OCI-LY7 (cell line): ENCODE data around the gene GIPC3. TPM values are rescaled to one million over a fixed set of nuclear protein-coding genes. Genes with fewer than 3 reads are reported as not detected.

ENCODE experiments used
- BruUV-seq: library from RNA; stranded (reverse); fragments of 400-500 nt; replicated peaks from 2 replicates; lab custom pipeline; 2021; lab: Mats Ljungman, UMichigan
- CTCF ChIA-PET: fragments of 300-600 bp; sonication (Branson Sonifier 250); formaldehyde crosslinking; loops from one replicate; lab custom pipeline; 2022; ENCODE audit warnings: antibody characterized with exemption; ENCODE audit not compliant: unreplicated experiment; lab: Charles Lee
- POLR2A ChIA-PET: fragments of 300-600 bp; sonication (Branson Sonifier 250); formaldehyde crosslinking; loops from one replicate; lab custom pipeline; 2022; ENCODE audit warnings: antibody characterized with exemption; lab: Charles Lee
- DNase-seq: peaks from one replicate; pipeline ENCODE4 v3.0.0-alpha.2; 2015; ENCODE audit warnings: low spot score
- H2AFZ ChIP-seq: fragments of 200-600 bp; sonication (generic), shearing (Covaris generic); 2 replicates; pipeline ENCODE4 v1.6.1; 2014; ENCODE audit warnings: mild to moderate bottlenecking, antibody characterized with exemption, low read length, moderate library complexity
- H3K27ac ChIP-seq: fragments of 200-600 bp; sonication (generic); 2 replicates; pipeline ENCODE4 v1.5.1; 2014; ENCODE audit warnings: mixed run types, low read depth, mild to moderate bottlenecking, moderate library complexity, low read length, inconsistent platforms; ENCODE audit not compliant: poor library complexity, severe bottlenecking
- H3K36me3 ChIP-seq: fragments of 200-600 bp; sonication (generic); 2 replicates; pipeline ENCODE4 v1.6.1; 2014; ENCODE audit warnings: mild to moderate bottlenecking, antibody characterized with exemption, low read length, moderate library complexity, mixed read lengths; ENCODE audit not compliant: insufficient read depth
- H3K4me1 ChIP-seq: fragments of 200-600 bp; sonication (generic); 2 replicates; pipeline ENCODE4 v1.5.1; 2014; ENCODE audit warnings: mild to moderate bottlenecking, low read length; ENCODE audit not compliant: insufficient read depth, poor library complexity, severe bottlenecking
- H3K4me2 ChIP-seq: fragments of 200-600 bp; sonication (generic); 2 replicates; pipeline ENCODE4 v1.6.1; 2014; ENCODE audit warnings: mild to moderate bottlenecking, low read length
- H3K4me3 ChIP-seq: fragments of 200-600 bp; sonication (generic); 2 replicates; pipeline ENCODE4 v1.5.1; 2014; ENCODE audit warnings: mild to moderate bottlenecking, low read depth, low read length; ENCODE audit not compliant: poor library complexity, severe bottlenecking
- H3K79me2 ChIP-seq: fragments of 200-600 bp; sonication (generic); 2 replicates; pipeline ENCODE4 v1.6.1; 2016; ENCODE audit warnings: low read depth, mild to moderate bottlenecking, low read length, moderate library complexity, mixed read lengths; ENCODE audit not compliant: insufficient read depth
- H3K9me2 ChIP-seq: fragments of 200-600 bp; sonication (generic); 2 replicates; pipeline ENCODE4 v1.6.1; 2016; ENCODE audit warnings: mild to moderate bottlenecking, low read length, mixed read lengths; ENCODE audit not compliant: insufficient read depth
- H3K9me3 ChIP-seq: fragments of 200-600 bp; sonication (generic); 2 replicates; pipeline ENCODE4 v1.6.1; 2014; ENCODE audit warnings: mild to moderate bottlenecking, mixed run types, low read length, mixed read lengths
- H4K20me1 ChIP-seq: fragments of 200-600 bp; sonication (generic); 2 replicates; pipeline ENCODE4 v1.6.1; 2014; ENCODE audit warnings: mild to moderate bottlenecking, antibody characterized with exemption, low read length, moderate library complexity, mixed read lengths; ENCODE audit not compliant: insufficient read depth
- EZH2phosphoT487 ChIP-seq: fragments of 200-600 bp; sonication (generic); IDR thresholded peaks from 2 replicates; pipeline ENCODE4 v1.6.1; 2018; ENCODE audit warnings: low read depth, borderline replicate concordance, mild to moderate bottlenecking, mixed run types, antibody characterized with exemption, low read length, moderate library complexity, mixed read lengths
- intact Hi-C: fragments of 100-400 bp; cut with micrococcal nuclease; formaldehyde crosslinking; loops from one replicate; pipeline ENCODE4 v1.10.0; 2022; ENCODE audit not compliant: unreplicated experiment
- total RNA-seq, 2 experiments: library from RNA; depleted of rRNA in 1 of 2; stranded (reverse); fragments of >200 nt in 1 of 2; shearing (Covaris generic) in 1 of 2; gene quantifications; 2 replicates each; pipeline ENCODE4 v1.2.3, GENCODE V29; 2014 to 2022
- TF ChIP-seq, protein P1 (sequence below): fragments of 200-600 bp; sonication (generic); conservative IDR thresholded peaks from 2 replicates; pipeline ENCODE4 v1.5.1; 2014; ENCODE audit warnings: mild to moderate bottlenecking, antibody characterized with exemption, low read length, moderate library complexity, mixed read lengths

GIPC3 gene
- total RNA-seq, 2 experiments from 2014 or later, result not detected

DNA sequence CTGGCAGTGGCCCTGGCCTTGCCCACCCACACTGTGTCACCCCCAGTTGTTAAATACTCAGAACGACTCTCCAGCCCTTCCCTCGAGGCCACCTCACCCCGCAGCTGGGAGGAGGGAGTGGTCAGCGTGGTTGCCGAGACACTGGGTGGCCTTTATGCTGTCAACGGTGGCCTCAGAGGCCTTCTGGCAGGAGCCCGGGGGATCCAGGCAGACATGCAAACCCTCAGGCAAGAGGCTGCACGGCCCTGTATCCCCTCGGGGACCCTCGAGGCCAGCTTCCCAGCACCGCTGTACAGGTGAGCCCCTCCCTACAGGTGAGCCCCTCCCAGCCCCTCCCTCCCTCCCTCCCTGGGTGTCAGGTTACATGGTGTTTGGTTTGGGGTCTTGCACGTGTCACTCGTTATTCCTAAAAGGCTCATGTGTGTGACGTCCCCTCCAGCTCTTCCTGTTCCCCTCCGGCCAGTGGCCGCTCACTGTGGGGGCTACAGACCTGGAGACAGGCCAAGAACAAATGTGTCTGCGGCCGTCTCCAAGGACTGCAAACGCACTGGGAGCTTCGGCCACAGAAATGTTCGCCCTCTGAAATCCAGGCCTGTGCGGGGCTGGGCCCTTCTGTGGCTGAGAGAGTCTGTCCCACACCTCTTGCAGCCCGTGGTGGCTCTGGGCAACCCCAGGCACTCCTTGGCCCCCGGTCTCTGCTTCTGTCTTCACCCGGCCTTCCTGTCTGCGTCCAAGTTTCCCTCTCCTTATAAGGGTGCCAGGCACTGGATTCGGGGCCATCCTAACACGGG is 46.1 kb upstream of the GIPC3 start, which contains the start of gene TEKTIP1:
Gene TEKTIP1 (plus strand): TSS at position 210 of the 791 bp plus-strand sequence. CDS start 4 bp downstream, at position 214.
- no peak for TF ChIP-seq EZH2phosphoT487
- TF ChIP-seq, protein P1, sequence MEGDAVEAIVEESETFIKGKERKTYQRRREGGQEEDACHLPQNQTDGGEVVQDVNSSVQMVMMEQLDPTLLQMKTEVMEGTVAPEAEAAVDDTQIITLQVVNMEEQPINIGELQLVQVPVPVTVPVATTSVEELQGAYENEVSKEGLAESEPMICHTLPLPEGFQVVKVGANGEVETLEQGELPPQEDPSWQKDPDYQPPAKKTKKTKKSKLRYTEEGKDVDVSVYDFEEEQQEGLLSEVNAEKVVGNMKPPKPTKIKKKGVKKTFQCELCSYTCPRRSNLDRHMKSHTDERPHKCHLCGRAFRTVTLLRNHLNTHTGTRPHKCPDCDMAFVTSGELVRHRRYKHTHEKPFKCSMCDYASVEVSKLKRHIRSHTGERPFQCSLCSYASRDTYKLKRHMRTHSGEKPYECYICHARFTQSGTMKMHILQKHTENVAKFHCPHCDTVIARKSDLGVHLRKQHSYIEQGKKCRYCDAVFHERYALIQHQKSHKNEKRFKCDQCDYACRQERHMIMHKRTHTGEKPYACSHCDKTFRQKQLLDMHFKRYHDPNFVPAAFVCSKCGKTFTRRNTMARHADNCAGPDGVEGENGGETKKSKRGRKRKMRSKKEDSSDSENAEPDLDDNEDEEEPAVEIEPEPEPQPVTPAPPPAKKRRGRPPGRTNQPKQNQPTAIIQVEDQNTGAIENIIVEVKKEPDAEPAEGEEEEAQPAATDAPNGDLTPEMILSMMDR, result no peak
- CTCF ChIA-PET, result no interaction called here
- Histone ChIP-seq H3K4me2 (no peak within 1 kb of the TSS), H3K36me3 (peaks cover 63% of the 10 kb centered on the region), H3K27ac (no peak within 1 kb of the TSS), H3K4me1 (no peaks in the 10 kb centered on the region), H3K9me3 (no peaks in the 10 kb centered on the region), H2AFZ (no peak within 1 kb of the TSS), H3K9me2 (no peaks in the 10 kb centered on the region), H3K79me2 (no peaks in the 10 kb centered on the region), H4K20me1 (no peaks in the 10 kb centered on the region), H3K4me3 (no peak within 1 kb of the TSS)
- DNase-seq, result no peak
- POLR2A ChIA-PET, result interaction anchor here (0.6 kb wide), 1 partner anchor 40 kb away, joined by 3 read pairs; no protein-coding TSS in a partner anchor
- intact Hi-C loops, result no loop called here
- no TSS peak for BruUV-seq

DNA sequence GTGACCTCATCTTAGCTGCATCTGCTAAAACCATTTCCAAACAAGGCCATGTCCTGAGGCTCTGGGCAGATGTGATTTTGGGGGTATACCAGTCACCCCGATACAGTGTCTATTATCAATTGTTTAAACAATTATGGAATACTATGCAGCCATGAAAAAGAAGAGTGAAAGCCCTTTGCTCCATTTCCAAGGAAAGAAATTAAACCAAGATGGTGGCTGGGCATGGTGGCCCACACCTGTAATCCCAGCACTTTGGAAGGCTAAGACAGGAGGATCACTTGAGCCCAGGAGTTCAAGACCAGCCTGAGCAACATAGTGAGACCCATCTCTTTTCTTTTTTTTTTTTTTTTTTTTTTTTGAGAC is 45.5 kb upstream of the GIPC3 start:
- Histone ChIP-seq H3K4me2 (no peak overlapping the region), H3K27ac (no peak overlapping the region), H3K4me3 (no peak overlapping the region), H3K79me2 (no peaks in the 10 kb centered on the region), H3K9me3 (no peaks in the 10 kb centered on the region), H3K9me2 (no peaks in the 10 kb centered on the region), H2AFZ (no peak overlapping the region), H4K20me1 (no peaks in the 10 kb centered on the region), H3K36me3 (peaks cover 61% of the 10 kb centered on the region), H3K4me1 (no peaks in the 10 kb centered on the region)
- DNase-seq, result no peak
- intact Hi-C loops, result no loop called here
- POLR2A ChIA-PET, result interaction anchor here (0.6 kb wide), 1 partner anchor 39 kb away, joined by 3 read pairs; no protein-coding TSS in a partner anchor
- TF ChIP-seq, protein P1, result no peak
- no peak for TF ChIP-seq EZH2phosphoT487
- CTCF ChIA-PET, result no interaction called here
- BruUV-seq, result TSS peak; percentile 64
